HG03432 (cell line): ENCODE data around the gene GPATCH1.
"Not testable (repeated sequence)": the region's sequence is repeated elsewhere in the genome, so short reads cannot be mapped to it uniquely, and the experiment has no call there.

Experiments used
- ATAC-seq: cut with Tn5 transposase; IDR thresholded peaks from one replicate; pipeline ENCODE4 v1.9.1; 2021; ENCODE audit warnings: mild to moderate bottlenecking, moderate library complexity; ENCODE audit not compliant: unreplicated experiment

GPATCH1 gene

GRCh38 chr19:33152625-33153024, 71.6 kb downstream of the GPATCH1 start:
- ATAC-seq, result not testable (repeated sequence)

- not testable (repeated sequence) for ATAC-seq
These were observed 73.3 kb downstream of the GPATCH1 start for GRCh38 chr19:33154313-33154712.

DNA sequence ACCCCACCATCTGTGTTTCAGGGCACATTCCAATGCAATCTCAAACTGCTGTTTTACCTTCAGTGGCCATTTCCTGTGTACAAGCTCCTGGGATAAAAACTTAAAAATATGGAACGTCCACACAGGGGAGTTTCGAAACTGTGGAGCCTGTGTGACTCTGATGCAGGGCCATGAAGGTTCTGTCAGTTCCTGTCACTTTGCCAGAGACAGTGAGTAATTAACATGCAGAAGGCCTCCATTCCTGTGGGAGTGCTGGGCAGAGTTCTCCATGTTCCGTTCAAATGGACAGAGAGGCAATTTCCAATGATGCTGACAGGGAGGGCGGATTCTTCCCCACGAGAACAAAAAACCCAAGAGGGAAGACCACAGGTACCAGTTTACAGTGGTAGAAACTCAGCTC, 75.4 kb downstream of the GPATCH1 start:
- ATAC-seq, result no peak

- ATAC-seq, result no peak
These were observed 76.9 kb downstream of the GPATCH1 start for GRCh38 chr19:33157906-33158305.

- no peak for ATAC-seq
These were observed 77.4 kb downstream of the GPATCH1 start for GRCh38 chr19:33158365-33158764.

DNA sequence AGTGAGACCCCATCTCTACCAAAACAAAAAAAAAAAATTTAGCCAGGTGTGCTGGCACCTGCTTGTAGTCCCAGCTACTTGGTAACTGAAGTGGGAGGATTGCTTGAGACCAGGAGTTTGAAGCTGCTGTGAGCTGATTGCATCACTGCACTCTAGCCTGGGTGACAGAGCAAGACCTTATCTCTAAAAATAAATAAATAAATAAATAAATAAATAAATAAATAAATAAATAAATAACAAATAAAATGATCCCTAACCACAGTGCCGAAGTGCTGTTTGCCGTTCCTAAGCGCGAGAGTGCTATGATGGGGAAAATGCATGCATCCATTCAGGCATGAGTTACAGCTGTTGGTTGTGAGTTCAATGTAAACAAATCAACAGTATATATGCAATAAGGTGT, 78.2 kb downstream of the GPATCH1 start:
- ATAC-seq, result no peak

GRCh38 chr19:33159893-33160292, 78.9 kb downstream of the GPATCH1 start:
- no peak for ATAC-seq

- no peak for ATAC-seq
These were observed 80.2 kb downstream of the GPATCH1 start for GRCh38 chr19:33161201-33161600.

DNA sequence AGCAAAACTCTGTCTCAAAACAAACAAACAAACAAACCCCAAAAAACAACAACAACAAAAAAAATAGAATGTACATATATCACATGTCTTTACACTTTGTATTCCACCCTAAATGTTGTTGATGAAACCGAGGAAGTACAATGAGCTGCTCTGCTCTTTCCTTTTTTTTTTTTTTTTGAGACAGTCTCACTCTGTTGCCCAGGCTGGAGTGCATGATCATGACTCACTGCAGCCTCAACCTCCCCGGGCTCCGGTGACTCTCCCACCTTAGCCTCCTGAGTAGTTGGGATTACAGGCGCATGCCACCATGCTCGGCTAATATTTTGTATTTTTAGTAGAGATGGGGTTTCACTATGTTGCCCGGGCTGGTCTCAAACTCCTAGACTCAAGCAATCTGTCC, 82.5 kb downstream of the GPATCH1 start:
- ATAC-seq, result no peak

- not testable (repeated sequence) for ATAC-seq
These were observed 85.1 kb downstream of the GPATCH1 start for GRCh38 chr19:33166037-33166436.

DNA sequence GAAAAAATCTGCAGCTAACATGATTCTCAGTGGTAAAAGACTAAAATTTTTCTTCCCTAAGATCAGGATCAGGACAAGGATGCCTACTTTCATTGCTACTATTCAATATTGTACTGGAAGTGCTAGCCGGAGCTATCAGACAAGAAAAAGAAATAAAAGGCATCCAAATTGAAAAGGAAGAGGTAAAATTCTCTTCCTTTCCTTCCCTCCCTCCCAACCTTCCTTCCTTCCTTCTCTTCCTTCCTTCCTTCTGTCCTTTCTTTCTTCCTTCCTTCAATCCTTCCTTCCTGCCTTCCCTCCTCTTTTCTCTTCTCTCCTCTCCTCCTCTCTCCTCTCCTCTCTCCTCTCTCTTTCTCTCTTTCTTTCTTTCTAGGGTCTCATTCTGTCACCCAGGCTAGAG, 86.5 kb downstream of the GPATCH1 start:
- no peak for ATAC-seq

- no peak for ATAC-seq
These were observed 87.5 kb downstream of the GPATCH1 start for GRCh38 chr19:33168528-33168927.

DNA sequence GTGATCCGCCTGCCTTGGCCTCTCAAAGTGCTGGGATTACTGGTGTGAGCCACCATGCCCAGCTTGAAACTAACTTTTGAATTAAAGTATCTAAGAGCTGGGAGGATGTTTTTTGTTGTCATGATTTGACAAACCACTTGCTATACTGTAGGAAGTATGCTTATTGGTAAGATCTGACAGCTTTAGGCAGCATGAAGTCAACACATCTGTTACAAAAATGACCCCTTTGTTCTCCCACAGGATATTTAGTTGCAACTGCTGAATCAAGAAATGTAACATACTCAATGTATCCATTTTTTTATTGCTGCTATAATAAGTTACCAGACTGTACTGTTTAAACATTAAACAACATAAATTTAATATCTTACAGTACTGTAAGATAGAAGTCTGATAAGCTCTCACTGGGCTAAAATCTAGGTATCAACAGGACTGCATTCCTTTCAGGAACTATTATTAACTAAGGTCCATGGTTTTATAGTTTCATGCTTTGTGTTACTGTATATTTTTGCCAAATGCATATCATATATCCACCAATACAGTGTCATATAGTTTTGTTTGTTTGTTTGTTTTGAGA, 90.3 kb downstream of the GPATCH1 start:
- ATAC-seq, result no peak

DNA sequence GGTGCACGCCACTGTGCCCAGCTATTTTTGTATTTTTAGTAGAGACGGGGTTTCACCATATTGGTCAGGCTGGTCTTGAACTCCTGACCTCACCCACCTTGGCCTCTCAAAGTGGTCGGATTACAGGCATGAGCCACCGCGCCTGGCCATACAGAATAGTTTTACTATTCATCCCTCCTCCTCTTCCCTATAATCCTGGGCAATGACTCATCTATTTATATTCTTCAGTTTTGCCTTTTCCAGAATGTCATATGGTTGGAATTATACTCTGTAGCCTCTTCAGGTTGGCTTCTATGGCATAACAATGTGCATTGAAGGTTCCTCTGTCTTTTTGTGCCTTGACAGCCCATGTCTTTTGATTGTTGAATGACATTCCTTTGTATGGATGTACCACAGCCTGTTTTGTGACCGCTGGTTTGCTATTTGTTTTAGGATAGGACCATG, 91.0 kb downstream of the GPATCH1 start:
- no peak for ATAC-seq

DNA sequence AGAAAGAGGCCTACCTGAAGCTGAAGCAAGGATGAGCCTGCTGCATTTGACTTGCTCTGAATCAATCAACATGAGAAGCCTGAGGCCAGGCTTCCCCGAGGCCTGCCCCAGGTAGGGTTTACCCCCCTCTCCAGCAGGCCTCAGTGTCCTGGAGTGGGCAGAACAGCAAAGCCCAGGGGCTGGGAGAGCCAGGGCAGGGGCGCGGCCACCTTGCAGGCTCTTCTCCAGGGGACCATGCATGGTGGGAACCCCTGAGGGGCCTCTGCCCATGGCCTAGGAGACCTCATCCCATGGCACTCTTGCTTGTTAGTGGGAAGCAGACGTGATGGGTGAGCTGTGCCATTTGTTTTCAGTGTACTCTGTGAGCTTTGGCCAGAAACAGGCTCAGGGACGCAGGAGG, 93.2 kb downstream of the GPATCH1 start:
- no peak for ATAC-seq

GRCh38 chr19:33175156-33175782, 94.3 kb downstream of the GPATCH1 start:
- no peak for ATAC-seq

- ATAC-seq, result peak; percentile 0
These were observed 95.1 kb downstream of the GPATCH1 start for GRCh38 chr19:33175886-33176669.

GRCh38 chr19:33176670-33177416, 95.9 kb downstream of the GPATCH1 start:
- peak; percentile 85 for ATAC-seq

- ATAC-seq, result peak; percentile 23
These were observed 96.5 kb downstream of the GPATCH1 start for GRCh38 chr19:33177417-33177979.
